Jurkat, Clone E6-1 (cell line): ENCODE data around the gene CCNYL1.
"Not testable (repeated sequence)": the region's sequence is repeated elsewhere in the genome, so short reads cannot be mapped to it uniquely, and the experiment has no call there.

Experiments
- DNase-seq: peaks from one replicate; pipeline ENCODE4 v3.0.0-alpha.2; 2011; ENCODE audit warnings: low read depth, low spot score
- H3K4me3 ChIP-seq: 2 replicates; pipeline ENCODE4 v1.5.1; 2011; ENCODE audit warnings: mild to moderate bottlenecking, low read length, control low read depth, moderate library complexity

Gene CCNYL1

GRCh38 chr2:207729465-207729998 is 18.1 kb downstream of the CCNYL1 start:
- no peak overlapping the region for H3K4me3 ChIP-seq
- DNase-seq, result no peak

- DNase-seq, result no peak
These were observed 19.7 kb downstream of the CCNYL1 start for GRCh38 chr2:207731138-207731537.

GRCh38 chr2:207733597-207734240 is 22.3 kb downstream of the CCNYL1 start:
- H3K4me3 ChIP-seq, result no peak overlapping the region
- no peak for DNase-seq

More at GRCh38 chr2:207731138-207731537, 19.7 kb downstream of the CCNYL1 start:
- H3K4me3 ChIP-seq, result no peak overlapping the region

- DNase-seq, result no peak
- H3K4me3 ChIP-seq, result no peak overlapping the region
These were observed 22.8 kb downstream of the CCNYL1 start for GRCh38 chr2:207734264-207734635.

- no peak for DNase-seq
- H3K4me3 ChIP-seq, result no peak overlapping the region
These were observed 23.4 kb downstream of the CCNYL1 start for GRCh38 chr2:207734636-207735512.

- DNase-seq, H3K4me3 ChIP-seq: not testable (repeated sequence)
These were observed 24.0 kb downstream of the CCNYL1 start for GRCh38 chr2:207735513-207735859.

GRCh38 chr2:207743514-207743913 is 32.1 kb downstream of the CCNYL1 start:
- DNase-seq, result no peak
- no peak overlapping the region for H3K4me3 ChIP-seq

GRCh38 chr2:207744050-207744449 is 32.6 kb downstream of the CCNYL1 start:
- no peak overlapping the region for H3K4me3 ChIP-seq
- no peak for DNase-seq

- no peak overlapping the region for H3K4me3 ChIP-seq
- no peak for DNase-seq
These were observed 33.0 kb downstream of the CCNYL1 start for GRCh38 chr2:207744451-207744850.

- no peak overlapping the region for H3K4me3 ChIP-seq
- peak; percentile 49 for DNase-seq
These were observed 34.7 kb downstream of the CCNYL1 start for GRCh38 chr2:207746131-207746530.

- H3K4me3 ChIP-seq, result no peak overlapping the region
- DNase-seq, result no peak
These were observed 36.5 kb downstream of the CCNYL1 start for GRCh38 chr2:207747653-207748560.

GRCh38 chr2:207748993-207749392 is 37.6 kb downstream of the CCNYL1 start:
- H3K4me3 ChIP-seq, result no peak overlapping the region
- DNase-seq, result no peak

- DNase-seq, result no peak
- H3K4me3 ChIP-seq, result no peak overlapping the region
These were observed 38.4 kb downstream of the CCNYL1 start for GRCh38 chr2:207749873-207750272.

- DNase-seq, result no peak
- no peak overlapping the region for H3K4me3 ChIP-seq
These were observed 38.9 kb downstream of the CCNYL1 start for GRCh38 chr2:207750345-207750744.

GRCh38 chr2:207750876-207751275 is 39.4 kb downstream of the CCNYL1 start:
- no peak for DNase-seq
- H3K4me3 ChIP-seq, result no peak overlapping the region

GRCh38 chr2:207753688-207754087 is 42.2 kb downstream of the CCNYL1 start:
- H3K4me3 ChIP-seq, DNase-seq: not testable (repeated sequence)

- no peak overlapping the region for H3K4me3 ChIP-seq
- no peak for DNase-seq
These were observed 43.3 kb downstream of the CCNYL1 start for GRCh38 chr2:207754498-207755383.

- DNase-seq, result no peak
- no peak overlapping the region for H3K4me3 ChIP-seq
These were observed 46.6 kb downstream of the CCNYL1 start for GRCh38 chr2:207758025-207758424.
